Adrenal gland (tissue), 12 donors: Measurements from ENCODE around the gene PTH2R. TPM values are rescaled to one million over a fixed set of nuclear protein-coding genes. Genes with fewer than 3 reads are reported as not detected.
"Not testable (repeated sequence)": the region's sequence is repeated elsewhere in the genome, so short reads cannot be mapped to it uniquely, and the experiment has no call there.

Experiments used
- DNase-seq, 7 donors: peaks; one replicate each; pipeline ENCODE4 v3.0.0-alpha.2; 2019 to 2020
- H3K27ac ChIP-seq, 5 donors: fragments of 200-600 bp; sonication (generic) in 4 of 5; 1 replicate in 3 of 5; 2 replicates in 2 of 5; pipeline versions ENCODE4 v1.5.1 to v1.8.0; 2016 to 2020; ENCODE audit warnings: mild to moderate bottlenecking in 1 of 5
- H3K27me3 ChIP-seq: fragments of 200-600 bp; 2 replicates; pipeline ENCODE4 v1.8.0; 2021
- H3K36me3 ChIP-seq, 2 donors: fragments of 200-600 bp; replicated peaks in 1 of 2; 1 replicate in 1 of 2; 2 replicates in 1 of 2; pipeline versions ENCODE4 v1.5.1 to v1.8.0; 2018 to 2022
- H3K4me1 ChIP-seq, 2 donors: fragments of 200-600 bp; replicated peaks in 1 of 2; 1 replicate in 1 of 2; 2 replicates in 1 of 2; pipeline versions ENCODE4 v1.5.1 to v1.8.0; 2018 to 2021
- H3K4me3 ChIP-seq, 4 donors: fragments of 200-600 bp; sonication (generic) in 3 of 4; one replicate each; pipeline ENCODE4 v1.5.1; 2016 to 2018
- H3K9me3 ChIP-seq, 3 donors: fragments of 200-600 bp; sonication (generic) in 1 of 3; replicated peaks in 1 of 3; 1 replicate in 2 of 3; 2 replicates in 1 of 3; pipeline versions ENCODE4 v1.5.1 to v1.8.0; 2016 to 2021
- CTCF ChIP-seq, 6 experiments: fragments of 450-650 bp in 4 of 6; fragments of 200-600 bp in 2 of 6; sonication (generic) in 1 of 6; IDR thresholded peaks; 1 replicate in 5 of 6; 2 replicates in 1 of 6; pipeline versions ENCODE4 v1.5.1 to v1.8.0; 2016 to 2021; ENCODE audit warnings: antibody characterized with exemption in 6 of 6, mild to moderate bottlenecking in 2 of 6, moderate library complexity in 1 of 6
- POLR2A ChIP-seq, 2 donors: fragments of 450-650 bp; IDR thresholded peaks; one replicate each; pipeline ENCODE4 v1.6.1; 2017; ENCODE audit warnings: antibody characterized with exemption in 2 of 2, mild to moderate bottlenecking in 2 of 2, moderate library complexity in 1 of 2
- WGBS, 4 donors: extraction: QIAGEN DNeasy Blood & Tissue Kit in 2 of 4; methylation state at CpG; one replicate each; pipeline versions ENCODE4 v1.1.5 to v1.1.7; 2013 to 2017; 5-methylcytosine and 5-hydroxymethylcytosine counted together
- intact Hi-C, 2 donors: fragments of 100-400 bp; cut with DNase I; formaldehyde crosslinking; loops; one replicate each; pipeline versions ENCODE4 v1.14.1 to v1.15.0; 2022 to 2023
- polyA plus RNA-seq, 3 donors: library from polyadenylated mRNA; stranded (reverse); fragments of 200-250 nt in 2 of 3; fragments of 350-450 nt in 1 of 3; fragmentation: Illumina TruSeq in 1 of 3; extraction: RNeasy Lipid Tissue Mini Kit (QIAGEN cat#74804) in 1 of 3; gene quantifications; one replicate each; pipeline ENCODE4 v1.2.3, GENCODE V29; 2013 to 2014
- total RNA-seq, 9 donors: library from RNA; depleted of rRNA in 4 of 9; stranded (reverse); fragments of >200 nt in 4 of 9; fragments of 120-200 nt in 1 of 9; fragmentation: NEBNext Ultra II Directional in 1 of 9; extraction: Animal tissue kit (Norgen Biotek cat#: 25700) in 1 of 9; gene quantifications; one replicate each; pipeline versions ENCODE4 v1.1.0 to v1.2.4, GENCODE V29; 2013 to 2023
- donor health status: healthy with polysubstance abuse.
- donor health status: Bipolar disorder and iron deficiency.
- donor health status: DM: yes; HTN: yes; CAD: no.
- donor health status: DM: no; HTN: no; CAD: no.
- donor health status: DM: no; HTN: no; CAD: no.
- donor health status: DM: yes; HTN: yes; CAD: no.

Gene PTH2R
- total and polyA plus RNA-seq, 12 donors, result 0.11 to 0.84 (median 0.28) TPM; not detected in 2

- TF ChIP-seq POLR2A (IDR thresholded peaks at IDR 0.05) (no peak), CTCF (IDR thresholded peaks at IDR 0.05) (no peak)
Measured at GRCh38 chr2:208479342-208479741, 72.8 kb downstream of the PTH2R start.

GRCh38 chr2:208481945-208482344, 75.4 kb downstream of the PTH2R start:
- H3K4me1 ChIP-seq, H3K4me3 ChIP-seq, H3K27ac ChIP-seq, DNase-seq, H3K9me3 ChIP-seq, intact Hi-C loops, H3K27me3 ChIP-seq, H3K36me3 ChIP-seq: not testable (repeated sequence)
- WGBS, 4 donors, result 66 to 86% (median 72%) methylated on average over 5 of the region's 5 CpGs

More at GRCh38 chr2:208479342-208479741, 72.8 kb downstream of the PTH2R start:
- intact Hi-C loops, result no loop called here
- Histone ChIP-seq H3K9me3 (no peaks in the 10 kb centered on the region), H3K4me1 (no peaks in the 10 kb centered on the region), H3K4me3 (no peak overlapping the region), H3K27ac (no peak overlapping the region), H3K36me3 (no peaks in the 10 kb centered on the region), H3K27me3 (no peaks in the 10 kb centered on the region)
- DNase-seq, result no peak
- 61 to 71% (median 66%) methylated on average over 5 of the region's 5 CpGs for WGBS, 4 donors

- H3K36me3 ChIP-seq, H3K27ac ChIP-seq, DNase-seq, H3K9me3 ChIP-seq, H3K4me3 ChIP-seq, H3K27me3 ChIP-seq, H3K4me1 ChIP-seq, intact Hi-C loops: not testable (repeated sequence)
- WGBS, 4 donors, result 65 to 78% (median 75%) methylated on average over 8 of the region's 8 CpGs
Measured at GRCh38 chr2:208482453-208483015, 75.9 kb downstream of the PTH2R start.

DNA sequence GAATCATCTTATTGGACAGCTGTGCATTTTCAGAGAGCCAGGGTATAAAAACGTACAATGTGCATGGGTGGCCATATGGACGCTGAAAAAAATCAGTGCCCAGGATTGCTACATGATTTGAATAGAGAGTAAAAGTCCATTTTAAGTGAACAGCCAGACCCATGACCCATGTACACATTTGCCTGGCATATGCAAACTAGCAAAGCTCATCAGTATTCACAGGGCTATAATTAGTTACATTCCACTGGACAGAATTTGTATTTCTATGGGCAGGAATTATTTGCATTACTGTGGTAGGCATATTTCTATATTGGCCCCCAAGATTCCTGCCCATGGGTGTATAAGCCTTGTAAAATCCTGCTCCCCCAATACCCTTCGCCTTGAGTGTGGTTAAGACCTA, 78.8 kb downstream of the PTH2R start:
- Histone ChIP-seq H3K27me3 (no peaks in the 10 kb centered on the region), H3K27ac (no peak overlapping the region), H3K36me3 (no peaks in the 10 kb centered on the region), H3K4me3 (no peak overlapping the region), H3K4me1 (no peaks in the 10 kb centered on the region), H3K9me3 (no peaks in the 10 kb centered on the region)
- 74 to 86% (median 85%) methylated on average over 3 of the region's 3 CpGs for WGBS, 4 donors
- no peak for DNase-seq
- intact Hi-C loops, result no loop called here
- no peak for TF ChIP-seq POLR2A (IDR thresholded peaks at IDR 0.05)
- TF ChIP-seq CTCF (IDR thresholded peaks at IDR 0.05), result no peak

GRCh38 chr2:208488686-208489564, 82.3 kb downstream of the PTH2R start:
- TF ChIP-seq POLR2A (IDR thresholded peaks at IDR 0.05) (no peak), CTCF (IDR thresholded peaks at IDR 0.05) (no peak)
- Histone ChIP-seq H3K9me3 (no peaks in the 10 kb centered on the region), H3K4me1 (no peaks in the 10 kb centered on the region), H3K4me3 (no peak overlapping the region), H3K27me3 (no peaks in the 10 kb centered on the region), H3K27ac (no peak overlapping the region), H3K36me3 (no peaks in the 10 kb centered on the region)
- intact Hi-C loops, result no loop called here
- no peak for DNase-seq
- WGBS, 4 donors, result 64 to 73% (median 68%) methylated on average over 12 of the region's 12 CpGs
